ENCODE data around the gene SLC22A23. TPM values are rescaled to one million over a fixed set of nuclear protein-coding genes. Genes with fewer than 3 reads are reported as not detected.

The SLC22A23 gene
- total RNA-seq, 2 donors from 2014 or later: 53.1 to 129 TPM

GRCh38 chr6:3294921-3295871 lies 161.7 kb downstream of the SLC22A23 start:
- H3K36me3 ChIP-seq: no peaks in the 10 kb centered on the region
- no peak overlapping the region for H3K4me3 ChIP-seq
- no peaks in the 10 kb centered on the region for H3K27me3 ChIP-seq (replicated peaks; ENCODE audit: insufficient read depth)
- TF ChIP-seq CTCF (IDR thresholded peaks at IDR 0.05) (no peak), POLR2AphosphoS5 (IDR thresholded peaks at IDR 0.05) (no peak), POLR2A (IDR thresholded peaks at IDR 0.05) (no peak)
- intact Hi-C loops (cut with DNase I): no loop called here
- H3K27ac ChIP-seq: no peak overlapping the region
- WGBS: 76% methylated on average over 29 of the region's 29 CpGs
- no peaks in the 10 kb centered on the region for H3K9me3 ChIP-seq
- H3K4me1 ChIP-seq (replicated peaks): no peaks in the 10 kb centered on the region
- DNase-seq (ENCODE audit: low spot score): no peak

- no peak overlapping the region for H3K4me3 ChIP-seq
- no peaks in the 10 kb centered on the region for H3K4me1 ChIP-seq (replicated peaks)
- intact Hi-C loops (cut with DNase I): no loop called here
- DNase-seq (ENCODE audit: low spot score): no peak
- no peak for TF ChIP-seq POLR2AphosphoS5 (IDR thresholded peaks at IDR 0.05)
- no peak for TF ChIP-seq CTCF (IDR thresholded peaks at IDR 0.05)
- TF ChIP-seq POLR2A (IDR thresholded peaks at IDR 0.05): no peak
- H3K36me3 ChIP-seq: no peaks in the 10 kb centered on the region
- H3K27ac ChIP-seq: no peak overlapping the region
- 90% methylated on average over 8 of the region's 8 CpGs for WGBS
- H3K9me3 ChIP-seq: no peaks in the 10 kb centered on the region
- no peaks in the 10 kb centered on the region for H3K27me3 ChIP-seq (replicated peaks; ENCODE audit: insufficient read depth)
Observed at GRCh38 chr6:3294396-3294795, 162.5 kb downstream of the SLC22A23 start.

- 90% methylated on average over 26 of the region's 26 CpGs for WGBS
- TF ChIP-seq POLR2AphosphoS5 (IDR thresholded peaks at IDR 0.05) (no peak), CTCF (IDR thresholded peaks at IDR 0.05) (no peak), POLR2A (IDR thresholded peaks at IDR 0.05) (no peak)
Observed at GRCh38 chr6:3293271-3294155, 163.3 kb downstream of the SLC22A23 start.

GRCh38 chr6:3292431-3293197 lies 164.2 kb downstream of the SLC22A23 start:
- 94% methylated on average over 32 of the region's 32 CpGs for WGBS
- no peaks in the 10 kb centered on the region for H3K36me3 ChIP-seq
- DNase-seq (ENCODE audit: low spot score): no peak

More at GRCh38 chr6:3293271-3294155, 163.3 kb downstream of the SLC22A23 start:
- no peaks in the 10 kb centered on the region for H3K36me3 ChIP-seq
- H3K27me3 ChIP-seq (replicated peaks; ENCODE audit: insufficient read depth): no peaks in the 10 kb centered on the region
- no peak overlapping the region for H3K4me3 ChIP-seq
- intact Hi-C loops (cut with DNase I): no loop called here
- no peak for DNase-seq (ENCODE audit: low spot score)
- no peaks in the 10 kb centered on the region for H3K9me3 ChIP-seq
- H3K27ac ChIP-seq: no peak overlapping the region
- H3K4me1 ChIP-seq (replicated peaks): no peaks in the 10 kb centered on the region

More at GRCh38 chr6:3292431-3293197, 164.2 kb downstream of the SLC22A23 start:
- TF ChIP-seq CTCF (IDR thresholded peaks at IDR 0.05) (no peak), POLR2A (IDR thresholded peaks at IDR 0.05) (no peak), POLR2AphosphoS5 (IDR thresholded peaks at IDR 0.05) (no peak)
- intact Hi-C loops (cut with DNase I): no loop called here
- Histone ChIP-seq H3K4me1 (replicated peaks) (no peaks in the 10 kb centered on the region), H3K27ac (no peak overlapping the region), H3K4me3 (no peak overlapping the region), H3K9me3 (no peaks in the 10 kb centered on the region), H3K27me3 (replicated peaks; ENCODE audit: insufficient read depth) (no peaks in the 10 kb centered on the region)
